ENCODE measurements around the gene ANXA7.
A peak's percentile ranks its signal among the peaks of the same experiment; 100 is the strongest.
"Not testable (repeated sequence)": the region's sequence is repeated elsewhere in the genome, so short reads cannot be mapped to it uniquely, and the experiment has no call there.

Gene ANXA7

DNA sequence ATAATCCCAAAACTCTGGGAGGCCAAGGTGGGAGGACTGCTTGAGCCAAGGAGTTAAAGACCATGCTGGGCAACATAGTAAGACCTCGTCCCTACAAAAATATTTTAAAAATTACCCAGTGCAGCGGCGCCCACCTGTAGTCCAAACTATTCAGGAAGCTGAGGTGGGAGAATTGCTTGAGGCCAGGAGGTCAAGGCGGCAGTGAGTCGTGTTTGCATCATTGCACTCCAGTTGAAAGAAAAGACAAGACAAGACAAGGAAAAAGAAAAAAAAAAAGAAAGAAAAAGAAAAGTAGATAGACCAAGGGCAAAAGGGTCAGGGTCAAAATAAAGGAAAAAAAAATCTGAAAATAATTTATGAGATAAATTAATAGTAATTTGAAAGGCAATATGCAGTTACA, 5.8 kb downstream of the ANXA7 start:
- no peak for DNase-seq (ENCODE audit: low read depth)

DNA sequence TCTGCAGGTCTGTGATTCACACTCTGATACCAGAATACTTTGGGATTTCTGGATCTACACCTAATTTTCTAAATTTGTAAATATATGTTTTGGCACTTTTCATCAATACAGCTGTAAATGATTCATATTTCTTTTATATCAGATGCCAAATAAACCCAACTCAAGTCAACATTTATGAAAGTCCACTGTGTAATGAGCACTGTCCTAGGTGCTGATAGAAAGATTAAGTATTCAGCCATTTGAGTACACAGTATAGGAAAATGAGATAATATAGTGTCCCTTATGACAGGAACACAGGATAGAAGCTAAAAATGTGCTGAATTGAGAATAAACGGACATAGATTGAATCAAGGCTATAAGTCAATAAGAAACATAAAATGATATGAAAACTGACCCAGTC, 6.4 kb downstream of the ANXA7 start:
- no peak for DNase-seq (ENCODE audit: low read depth)

DNA sequence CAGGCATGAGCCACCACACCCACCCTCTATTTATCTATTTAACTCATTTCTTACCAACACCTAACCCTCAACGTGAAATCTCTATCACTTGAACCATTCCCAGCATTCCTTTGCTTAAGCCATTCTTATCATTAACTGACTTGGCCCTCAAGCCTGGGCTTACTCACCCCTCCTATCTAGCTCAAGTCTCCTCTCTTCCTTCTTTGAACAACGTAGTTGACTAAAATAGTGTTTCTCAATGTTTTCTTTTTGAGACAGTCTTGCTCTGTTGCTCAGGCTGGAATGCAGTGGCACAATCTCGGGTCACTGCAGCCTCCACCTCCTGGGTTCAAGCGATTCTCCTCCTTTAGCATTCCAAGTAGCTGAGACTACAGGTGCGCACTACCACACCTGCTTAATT, 7.0 kb downstream of the ANXA7 start:
- DNase-seq (ENCODE audit: low read depth), result no peak

DNA sequence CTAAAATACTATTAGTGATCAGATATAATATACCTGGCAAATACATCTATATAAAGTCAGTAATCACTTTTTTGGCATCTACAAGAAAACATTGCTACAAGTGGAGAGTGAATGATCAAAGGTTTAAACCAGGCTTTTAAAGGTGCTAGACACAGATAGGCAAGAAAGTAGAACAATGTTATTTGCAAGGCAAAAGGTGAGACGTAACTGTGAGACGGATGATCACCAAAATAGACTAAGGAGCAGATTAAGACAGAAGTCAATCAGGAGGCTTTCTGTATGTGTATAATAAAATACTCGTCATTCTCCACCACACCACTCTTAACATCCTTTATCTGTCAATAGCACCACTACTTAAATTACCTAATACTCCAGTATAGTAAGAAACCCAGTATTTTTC, 8.3 kb downstream of the ANXA7 start:
- no peak for DNase-seq (ENCODE audit: low read depth)

- DNase-seq (ENCODE audit: low read depth), result no peak
Observed at GRCh38 chr10:73404690-73405089, 9.2 kb downstream of the ANXA7 start.

DNA sequence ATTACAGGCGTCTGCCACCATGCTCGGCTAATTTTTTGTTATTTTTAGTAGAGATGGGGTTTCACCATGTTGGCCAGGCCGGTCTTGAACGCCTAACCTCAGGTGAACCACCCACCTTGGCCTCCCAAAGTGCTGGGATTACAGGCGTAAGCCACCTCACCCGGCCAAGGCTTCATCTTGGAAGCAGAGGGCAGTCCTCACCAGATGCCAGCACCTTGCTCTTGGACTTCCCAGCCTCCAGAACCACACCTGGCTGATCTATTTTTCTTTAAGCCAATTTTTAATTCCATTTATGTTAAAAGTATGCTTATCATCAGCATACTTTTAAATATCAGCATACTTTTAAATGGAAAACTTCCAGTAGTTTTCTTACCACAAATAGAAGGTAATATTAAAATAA, 12.2 kb downstream of the ANXA7 start:
- DNase-seq (ENCODE audit: low read depth), result no peak

DNA sequence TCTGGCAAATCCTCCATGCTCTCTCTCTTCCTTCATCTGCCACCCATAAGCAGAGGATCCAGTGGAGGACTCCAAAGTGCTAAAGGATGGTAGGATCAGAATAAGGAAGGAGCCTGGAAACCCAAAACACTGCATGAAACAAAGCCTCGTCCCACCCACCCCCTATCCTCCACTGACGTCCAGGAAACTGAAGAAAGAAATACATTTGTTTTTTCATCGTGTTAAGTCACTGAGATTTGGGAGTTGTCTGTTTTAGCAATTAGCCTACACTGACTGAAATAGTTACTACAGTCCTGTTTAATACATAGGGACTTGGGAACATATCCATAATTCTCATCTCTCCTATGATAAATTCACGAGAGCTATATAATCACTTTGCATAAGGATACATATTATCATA, 14.8 kb downstream of the ANXA7 start:
- DNase-seq (ENCODE audit: low read depth), result no peak

- no peak for DNase-seq (ENCODE audit: low read depth)
Observed at GRCh38 chr10:73398024-73398423, 15.8 kb downstream of the ANXA7 start.

DNA sequence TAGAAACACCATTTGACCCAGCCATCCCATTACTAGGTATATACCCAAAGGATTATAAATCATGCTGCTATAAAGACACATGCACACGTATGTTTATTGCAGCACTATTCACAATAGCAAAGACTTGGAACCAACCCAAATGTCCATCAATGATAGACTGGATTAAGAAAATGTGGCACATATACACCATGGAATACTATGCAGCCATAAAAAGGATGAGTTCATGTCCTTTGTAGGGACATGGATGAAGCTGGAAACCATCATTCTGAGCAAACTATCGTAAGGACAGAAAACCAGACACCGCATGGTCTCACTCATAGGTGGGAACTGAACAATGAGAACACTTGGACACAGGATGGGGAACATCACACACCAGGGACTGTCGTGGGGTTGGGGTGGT, 19.5 kb downstream of the ANXA7 start:
- DNase-seq (ENCODE audit: low read depth), result not testable (repeated sequence)

DNA sequence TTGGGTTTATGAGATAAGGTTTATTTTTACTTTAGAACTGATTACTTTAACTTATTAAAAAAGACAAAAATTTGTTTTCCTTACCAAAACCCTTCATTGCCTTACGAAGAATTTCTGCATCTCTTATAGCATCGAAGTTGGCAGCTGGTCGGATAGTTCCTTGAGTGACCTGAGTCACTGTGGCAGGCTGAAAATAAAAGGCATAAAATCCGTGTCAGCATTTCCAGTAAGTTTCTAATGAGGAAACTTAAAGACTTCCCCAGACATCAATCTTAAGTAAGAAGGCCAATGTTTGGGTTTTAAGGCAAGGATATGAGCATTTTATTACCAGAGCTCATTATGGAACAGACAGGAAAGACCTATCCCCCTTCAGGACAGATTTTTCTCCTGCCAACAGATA, 25.6 kb downstream of the ANXA7 start:
- no peak for DNase-seq (ENCODE audit: low read depth)

- no peak for DNase-seq (ENCODE audit: low read depth)
Observed at GRCh38 chr10:73386583-73386982, 27.3 kb downstream of the ANXA7 start.

DNA sequence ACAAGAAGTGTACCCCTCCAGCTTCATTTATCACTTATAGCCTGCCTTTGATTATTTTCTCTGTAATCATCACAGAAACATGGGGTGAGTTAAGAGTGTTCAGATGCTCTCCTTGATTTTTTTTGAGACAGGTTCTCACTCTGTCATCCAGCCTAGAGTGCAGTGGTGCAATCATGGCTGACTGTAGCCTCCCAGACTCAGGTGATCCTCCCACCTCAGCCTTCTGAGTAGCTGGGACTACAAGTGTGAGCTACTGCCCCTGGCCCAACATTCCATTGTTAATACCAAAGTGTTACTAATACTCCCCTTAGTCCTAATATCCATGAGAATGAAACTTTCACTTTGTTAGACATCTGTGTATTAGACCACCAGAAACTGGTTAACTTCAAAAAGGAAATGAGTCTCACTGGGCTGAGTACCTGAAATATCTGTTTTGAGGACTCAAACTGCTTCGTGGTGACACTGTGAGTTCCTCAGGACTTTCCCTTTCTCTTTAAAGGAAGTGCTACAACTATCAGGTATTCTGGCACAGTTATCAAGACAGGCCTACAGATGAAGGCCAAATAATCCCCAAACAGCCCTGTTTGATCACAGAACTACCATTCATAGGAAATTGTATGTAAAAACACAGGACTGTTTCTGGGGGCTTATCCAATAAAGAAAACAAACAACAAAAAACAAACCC, 34.7 kb downstream of the ANXA7 start:
- no peak for DNase-seq (ENCODE audit: low read depth)

- DNase-seq (ENCODE audit: low read depth), result no peak
Observed at GRCh38 chr10:73376679-73377078, 37.2 kb downstream of the ANXA7 start.

GRCh38 chr10:73368238-73368637, 45.6 kb downstream of the ANXA7 start:
- DNase-seq (ENCODE audit: low read depth), result no peak

DNA sequence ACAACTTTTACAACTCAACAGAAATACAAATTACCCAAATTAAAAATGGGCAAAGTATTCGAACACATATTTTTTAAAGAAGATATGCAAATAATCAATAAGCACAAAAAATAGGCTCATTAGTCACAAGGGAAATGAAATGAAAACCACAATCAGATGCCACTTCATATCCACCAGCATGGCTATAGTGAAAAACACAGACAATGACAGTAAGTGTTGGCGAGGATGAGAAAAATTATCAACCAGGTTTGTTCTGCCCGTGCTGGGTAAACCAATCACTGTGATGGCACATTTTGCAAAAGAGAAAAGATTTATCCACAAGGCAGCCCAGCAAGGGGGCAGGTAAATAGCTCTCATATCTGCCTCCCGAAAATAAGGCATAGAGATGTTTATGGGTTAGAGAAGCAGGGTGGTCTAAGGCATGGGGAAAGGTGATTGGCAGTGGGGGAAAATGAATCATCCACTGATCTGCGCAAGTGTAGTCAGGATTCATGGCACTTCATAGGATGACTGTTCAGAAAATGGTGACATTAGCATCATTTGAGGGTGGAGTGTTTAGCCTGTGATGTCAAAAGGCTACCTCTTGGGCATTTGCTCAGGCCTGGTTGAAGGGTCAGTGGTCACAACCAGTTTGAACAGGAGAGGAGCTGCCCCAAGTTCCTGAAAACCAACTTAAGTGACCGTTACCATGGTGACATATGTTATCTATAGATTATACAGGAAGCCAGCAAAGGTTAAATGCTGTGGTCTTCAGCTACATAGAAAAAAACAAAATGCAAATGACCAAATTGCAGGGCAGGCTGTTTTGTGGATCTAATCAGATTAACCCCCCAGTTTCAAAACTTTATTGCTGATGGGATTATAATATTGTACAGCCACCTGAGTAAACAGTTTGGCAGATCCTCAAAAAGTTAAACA, 47.2 kb downstream of the ANXA7 start:
- DNase-seq (ENCODE audit: low read depth), result no peak

- no peak for DNase-seq (ENCODE audit: low read depth)
Observed at GRCh38 chr10:73364964-73365363, 48.9 kb downstream of the ANXA7 start.

GRCh38 chr10:73359492-73359891, 54.4 kb downstream of the ANXA7 start:
- no peak for DNase-seq (ENCODE audit: low read depth)

- peak; percentile 94 for DNase-seq (ENCODE audit: low read depth)
Observed at GRCh38 chr10:73358331-73359279, 55.3 kb downstream of the ANXA7 start, which contains the start of gene CFAP70. Gene CFAP70, minus strand, starts transcription at chr10:73358864. Its CDS starts 4,068 bp downstream, at chr10:73354796.

GRCh38 chr10:73357821-73358220, 56.0 kb downstream of the ANXA7 start:
- DNase-seq (ENCODE audit: low read depth), result no peak

DNA sequence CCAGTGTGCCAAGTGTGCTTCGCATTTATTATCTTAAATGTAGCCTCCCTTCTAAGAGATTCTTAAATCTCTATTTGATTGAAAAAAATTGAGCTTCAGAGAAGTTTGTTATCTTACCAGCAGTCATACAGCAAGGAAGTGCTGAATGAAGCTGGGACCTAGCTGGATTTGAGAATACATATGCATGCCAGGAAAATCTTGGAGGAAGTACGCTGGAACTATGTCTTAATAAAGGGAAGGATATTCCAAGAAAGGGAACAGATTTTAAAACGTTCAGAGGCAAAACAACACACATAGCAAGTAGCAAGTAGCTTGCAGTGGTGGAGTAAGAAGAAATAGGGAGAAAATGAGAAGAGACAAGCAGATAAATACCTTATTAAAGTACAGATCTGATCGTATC, 56.7 kb downstream of the ANXA7 start:
- no peak for DNase-seq (ENCODE audit: low read depth)

GRCh38 chr10:73344269-73344668, 69.6 kb downstream of the ANXA7 start:
- no peak for DNase-seq (ENCODE audit: low read depth)

GRCh38 chr10:73340121-73340520, 73.7 kb downstream of the ANXA7 start:
- no peak for DNase-seq (ENCODE audit: low read depth)
